H1 (cell line): ENCODE data around the gene EIF4E. TPM values are rescaled to one million over a fixed set of nuclear protein-coding genes. Genes with fewer than 3 reads are reported as not detected.
"Not testable (repeated sequence)": the region's sequence is repeated elsewhere in the genome, so short reads cannot be mapped to it uniquely, and the experiment has no call there.

ENCODE experiments used
- CTCF ChIA-PET: fragments of 300-600 bp; sonication (Branson Sonifier 250); formaldehyde crosslinking; loops from one replicate; lab custom pipeline; 2021; ENCODE audit not compliant: partially characterized antibody; lab: Charles Lee
- POLR2A ChIA-PET: fragments of 300-600 bp; sonication (Branson Sonifier 250); formaldehyde crosslinking; loops from one replicate; lab custom pipeline; 2021; ENCODE audit warnings: inconsistent platforms; ENCODE audit not compliant: partially characterized antibody; lab: Charles Lee
- DNase-seq, 2 experiments: peaks; one replicate each; pipeline versions ENCODE4 v3.0.0 to v3.0.0-alpha.2; 2010 to 2022; ENCODE audit warnings: low spot score in 2 of 2, low read depth in 1 of 2, mixed read lengths in 1 of 2
- FAIRE-seq: peaks from 2 replicates; lab custom pipeline; 2011; peaks lifted over from hg19 to GRCh38; lab: Jason Lieb, UNC
- H2AFZ ChIP-seq: 2 replicates; pipeline ENCODE4 v1.8.1; 2012; ENCODE audit warnings: low read length, inconsistent platforms
- H2AK5ac ChIP-seq: 2 replicates; pipeline ENCODE4 v1.6.1; 2013; ENCODE audit warnings: low read depth, low read length
- H2BK120ac ChIP-seq: replicated peaks from 2 replicates; pipeline ENCODE3; 2013; ENCODE audit warnings: low read depth, low read length, inconsistent platforms
- H2BK12ac ChIP-seq: 2 replicates; pipeline ENCODE4 v1.6.1; 2013; ENCODE audit warnings: low read depth, low read length
- H2BK15ac ChIP-seq: 2 replicates; pipeline ENCODE4 v1.6.1; 2013; ENCODE audit warnings: low read length
- H2BK20ac ChIP-seq: 2 replicates; pipeline ENCODE4 v1.6.1; 2013; ENCODE audit warnings: low read length
- H2BK5ac ChIP-seq: 2 replicates; pipeline ENCODE4 v1.6.1; 2013; ENCODE audit warnings: low read depth, low read length
- H3K14ac ChIP-seq: 2 replicates; pipeline ENCODE4 v1.6.1; 2013; ENCODE audit warnings: inconsistent platforms; ENCODE audit not compliant: insufficient read length
- H3K18ac ChIP-seq: 2 replicates; pipeline ENCODE4 v1.6.1; 2013; ENCODE audit warnings: low read length; ENCODE audit errors: extremely low read depth
- H3K23ac ChIP-seq: 2 replicates; pipeline ENCODE4 v1.6.1; 2013; ENCODE audit warnings: inconsistent platforms; ENCODE audit not compliant: insufficient read length
- H3K23me2 ChIP-seq: 2 replicates; pipeline ENCODE4 v1.6.1; 2013; ENCODE audit warnings: low read depth, low read length
- H3K27ac ChIP-seq: 2 replicates; pipeline ENCODE4 v1.6.1; 2011; ENCODE audit warnings: low read depth, low read length, inconsistent platforms
- H3K27me3 ChIP-seq, 4 experiments: replicated peaks in 1 of 4; 1 replicate in 1 of 4; 2 replicates in 3 of 4; pipeline versions ENCODE4 v1.6.1 to v1.8.1; 2011 to 2013; ENCODE audit warnings: low read length in 3 of 4, mild to moderate bottlenecking in 3 of 4, inconsistent platforms in 2 of 4, mixed read lengths in 2 of 4, moderate library complexity in 1 of 4; ENCODE audit not compliant: control insufficient read depth in 3 of 4, insufficient read depth in 3 of 4; ENCODE audit errors: extremely low read depth in 1 of 4
- H3K36me3 ChIP-seq, 4 experiments: 2 replicates each; pipeline versions ENCODE4 v1.6.1 to v1.8.1; 2011 to 2013; ENCODE audit warnings: mild to moderate bottlenecking in 4 of 4, low read length in 3 of 4, moderate library complexity in 2 of 4, control low read depth in 1 of 4, inconsistent platforms in 1 of 4; ENCODE audit not compliant: insufficient read depth in 4 of 4, control insufficient read depth in 2 of 4
- H3K4ac ChIP-seq: replicated peaks from 2 replicates; pipeline ENCODE3; 2013; ENCODE audit warnings: low read length, low read depth, mixed read lengths, inconsistent platforms; ENCODE audit not compliant: insufficient read length
- H3K4me1 ChIP-seq, 4 experiments: replicated peaks in 1 of 4; 1 replicate in 1 of 4; 2 replicates in 3 of 4; pipeline versions ENCODE4 v1.6.1 to v1.8.1; 2011 to 2013; ENCODE audit warnings: low read length in 3 of 4, inconsistent platforms in 2 of 4, mixed read lengths in 1 of 4; ENCODE audit not compliant: insufficient read depth in 4 of 4, control insufficient read depth in 3 of 4
- H3K4me2 ChIP-seq, 2 experiments: 2 replicates each; pipeline versions ENCODE4 v1.6.1 to v1.8.1; 2011 to 2013; ENCODE audit warnings: low read depth in 2 of 2, low read length in 2 of 2, control low read depth in 1 of 2, inconsistent platforms in 1 of 2, mild to moderate bottlenecking in 1 of 2; ENCODE audit not compliant: insufficient read depth in 1 of 2
- H3K4me3 ChIP-seq, 4 experiments: fragments of 200-600, 300-600 bp in 1 of 4; sonication (generic), shearing (Covaris generic), sonication (Bioruptor Twin) in 1 of 4; 2 replicates each; pipeline versions ENCODE4 v1.5.1 to v1.8.1; 2011 to 2016; ENCODE audit warnings: low read length in 4 of 4, low read depth in 3 of 4, control low read depth in 2 of 4, inconsistent platforms in 2 of 4, mild to moderate bottlenecking in 2 of 4, mixed read lengths in 1 of 4, moderate library complexity in 1 of 4; ENCODE audit not compliant: insufficient read depth in 2 of 4; ENCODE audit errors: extremely low read depth in 1 of 4
- H3K56ac ChIP-seq: replicated peaks from 2 replicates; pipeline ENCODE3; 2013; ENCODE audit warnings: low read depth, mild to moderate bottlenecking, mixed read lengths, low read length, inconsistent platforms; ENCODE audit not compliant: insufficient read length
- H3K79me1 ChIP-seq: 2 replicates; pipeline ENCODE4 v1.6.1; 2013; ENCODE audit warnings: low read depth, low read length, control low read depth
- H3K79me2 ChIP-seq, 2 experiments: 2 replicates each; pipeline versions ENCODE4 v1.6.1 to v1.8.1; 2012 to 2013; ENCODE audit warnings: low read length in 2 of 2, mild to moderate bottlenecking in 2 of 2, inconsistent platforms in 1 of 2; ENCODE audit not compliant: insufficient read depth in 2 of 2, control insufficient read depth in 1 of 2
- H3K9ac ChIP-seq, 4 experiments: replicated peaks in 1 of 4; 1 replicate in 1 of 4; 2 replicates in 3 of 4; pipeline versions ENCODE4 v1.6.1 to v1.8.1; 2011 to 2013; ENCODE audit warnings: low read depth in 3 of 4, low read length in 3 of 4, control low read depth in 2 of 4, mild to moderate bottlenecking in 2 of 4, moderate library complexity in 2 of 4, inconsistent platforms in 1 of 4; ENCODE audit errors: extremely low read depth in 1 of 4
- H3K9me3 ChIP-seq, 2 experiments: 2 replicates each; pipeline versions ENCODE4 v1.6.1 to v1.8.1; 2012 to 2013; ENCODE audit warnings: mild to moderate bottlenecking in 2 of 2, moderate library complexity in 2 of 2, control low read depth in 1 of 2, inconsistent platforms in 1 of 2, low read depth in 1 of 2, low read length in 1 of 2, mixed read lengths in 1 of 2; ENCODE audit not compliant: insufficient read depth in 2 of 2
- H4K20me1 ChIP-seq, 2 experiments: replicated peaks in 1 of 2; 2 replicates each; pipeline versions ENCODE3 to v1.8.1; 2011 to 2013; ENCODE audit warnings: inconsistent platforms in 2 of 2, low read length in 2 of 2, mild to moderate bottlenecking in 1 of 2; ENCODE audit not compliant: insufficient read depth in 2 of 2, control insufficient read depth in 1 of 2
- H4K5ac ChIP-seq: 2 replicates; pipeline ENCODE4 v1.6.1; 2013; ENCODE audit warnings: low read length, low read depth, mixed read lengths, inconsistent platforms; ENCODE audit not compliant: insufficient read length
- H4K8ac ChIP-seq: 2 replicates; pipeline ENCODE4 v1.8.0; 2013; ENCODE audit warnings: mild to moderate bottlenecking, moderate library complexity, low read length, inconsistent platforms; ENCODE audit not compliant: insufficient read depth; ENCODE audit errors: extremely low read depth
- H4K91ac ChIP-seq: replicated peaks from 2 replicates; pipeline ENCODE3; 2013; ENCODE audit warnings: low read length, mixed read lengths, inconsistent platforms; ENCODE audit not compliant: insufficient read length
- WGBS, 2 experiments: shearing (Covaris generic) in 1 of 2; methylation state at CpG; one replicate each; pipeline versions ENCODE4 v1.1.6 to v1.1.7; 2013 to 2015; ENCODE audit warnings: low lambda C conversion rate in 2 of 2, mixed read lengths in 2 of 2, inconsistent platforms in 1 of 2, low coverage in 1 of 2, missing lambda C conversion rate in 1 of 2; ENCODE audit not compliant: insufficient replicate concordance in 2 of 2, insufficient coverage in 1 of 2, insufficient read length in 1 of 2; ENCODE audit errors: extremely low coverage in 1 of 2, missing lambda C conversion rate in 1 of 2; 5-methylcytosine and 5-hydroxymethylcytosine counted together
- polyA plus RNA-seq, 7 experiments: library from polyadenylated mRNA; depleted of rRNA in 3 of 7; stranded (reverse) in 5 of 7; unstranded in 2 of 7; fragments of >200 nt in 5 of 7; fragments of 200-250 nt in 2 of 7; gene quantifications; 1 replicate in 5 of 7; 2 replicates in 1 of 7; 4 replicates in 1 of 7; pipeline versions ENCODE4 v1.2.1 to v1.2.3, GENCODE V29; 2011 to 2013; ENCODE audit warnings: missing spikeins in 2 of 7, mixed read lengths in 2 of 7
- total RNA-seq: library from RNA; stranded (reverse); fragmentation: NEBNext Ultra II Directional; extraction: Animal tissue kit (Norgen Biotek cat#: 25700); gene quantifications from 2 replicates; pipeline ENCODE4 v1.2.1, GENCODE V29; 2021

The EIF4E gene
- total and polyA plus RNA-seq, 2 of the 8 experiments (the other 6 are each of a cell fraction or from before 2014, with no cell fraction given): 59.6 to 185 TPM

- H4K8ac ChIP-seq, H3K23me2 ChIP-seq, H3K4me3 ChIP-seq, H2AK5ac ChIP-seq, FAIRE-seq, H2BK15ac ChIP-seq, H3K4ac ChIP-seq, H3K79me1 ChIP-seq, H4K20me1 ChIP-seq, H3K4me2 ChIP-seq, H2BK120ac ChIP-seq, DNase-seq, H3K56ac ChIP-seq, H4K5ac ChIP-seq, H3K4me1 ChIP-seq, H2BK12ac ChIP-seq, H3K14ac ChIP-seq, H2BK20ac ChIP-seq, H2AFZ ChIP-seq, H3K27ac ChIP-seq, H3K9ac ChIP-seq, H3K23ac ChIP-seq, H3K27me3 ChIP-seq, H3K18ac ChIP-seq, H2BK5ac ChIP-seq, H4K91ac ChIP-seq, H3K9me3 ChIP-seq: not testable (repeated sequence)
- ChIA-PET CTCF (interaction anchor here (0.9 to 1.5 kb wide), 2 partner anchors 17 to 168 kb away, joined by 3 to 4 read pairs; no protein-coding TSS in a partner anchor), POLR2A (interaction anchor here (1.2 to 1.3 kb wide), 2 partner anchors 11 to 42 kb away, joined by 3 to 4 read pairs; partner anchors contain the start of gene EIF4E)
- 95% methylated on average over 2 of the region's 2 CpGs; no CpG with 5 or more reads in 1 of the 2 experiments for WGBS, 2 experiments
- Histone ChIP-seq H3K36me3 (peaks cover 16 to 86% (median 46%) of the 10 kb centered on the region in 4 experiments), H3K79me2 (peaks cover 0 to 15% of the 10 kb centered on the region in 2 experiments; a peak in 2 of 4 replicates)
These were observed 42.6 kb downstream of the EIF4E start for GRCh38 chr4:98886382-98886781.

- H4K8ac ChIP-seq, H3K4me1 ChIP-seq, H3K23me2 ChIP-seq, H4K91ac ChIP-seq, H3K18ac ChIP-seq, H3K27ac ChIP-seq, H4K5ac ChIP-seq, H3K9ac ChIP-seq, H2BK5ac ChIP-seq, H4K20me1 ChIP-seq, H3K9me3 ChIP-seq, H2BK15ac ChIP-seq, H3K79me1 ChIP-seq, H2BK12ac ChIP-seq, H3K79me2 ChIP-seq, H3K14ac ChIP-seq, POLR2A ChIA-PET, H3K4ac ChIP-seq, H2AFZ ChIP-seq, H2BK20ac ChIP-seq, H2AK5ac ChIP-seq, FAIRE-seq, H3K4me3 ChIP-seq, H3K56ac ChIP-seq, H3K4me2 ChIP-seq, H3K27me3 ChIP-seq, H2BK120ac ChIP-seq, H3K23ac ChIP-seq, DNase-seq: not testable (repeated sequence)
- peaks cover 8 to 57% (median 19%) of the 10 kb centered on the region in 4 experiments for H3K36me3 ChIP-seq
- WGBS, 2 experiments: 100% methylated on average over 2 of the region's 4 CpGs; no CpG with 5 or more reads in 1 of the 2 experiments
- CTCF ChIA-PET: interaction anchor here (0.6 kb wide), 1 partner anchor 734 kb away, joined by 3 read pairs; no protein-coding TSS in a partner anchor
These were observed 48.0 kb downstream of the EIF4E start for GRCh38 chr4:98880884-98881283.
